IMR-90 (cell line): ENCODE data around the gene SLC30A7. TPM values are rescaled to one million over a fixed set of nuclear protein-coding genes. Genes with fewer than 3 reads are reported as not detected.

Experiments used
- ATAC-seq: fragments of 200-7000 bp; cut with Tn5 transposase; 2 replicates; pipeline ENCODE4 v1.9.1; 2020; ENCODE audit warnings: low read depth, mild to moderate bottlenecking, moderate library complexity
- BruUV-seq: library from RNA; stranded (reverse); fragments of 400-500 nt; replicated peaks from 2 replicates; lab custom pipeline; 2021; lab: Mats Ljungman, UMichigan
- CTCF ChIA-PET: fragments of 300-600 bp; formaldehyde crosslinking; extraction: SDS; loops from one replicate; lab custom pipeline; 2021; ENCODE audit warnings: antibody characterized with exemption; lab: Yijun Ruan, JAX
- POLR2A ChIA-PET: fragments of 300-600 bp; sonication (Branson Sonifier 250); formaldehyde crosslinking; loops from one replicate; lab custom pipeline; 2022; ENCODE audit warnings: antibody characterized with exemption; ENCODE audit not compliant: unreplicated experiment; lab: Charles Lee
- DNase-seq: peaks from one replicate; pipeline ENCODE4 v3.0.0; 2013
- H2AFZ ChIP-seq: replicated peaks from 2 replicates; pipeline ENCODE3; 2013; ENCODE audit warnings: low read length, mild to moderate bottlenecking; ENCODE audit not compliant: poor library complexity
- H2AK5ac ChIP-seq: 2 replicates; pipeline ENCODE4 v1.6.1; 2013; ENCODE audit warnings: low read depth, low read length, inconsistent platforms
- H2AK9ac ChIP-seq: replicated peaks from 2 replicates; pipeline ENCODE3; 2013; ENCODE audit warnings: mild to moderate bottlenecking, low read depth, low read length, moderate library complexity; ENCODE audit not compliant: poor library complexity
- H2BK120ac ChIP-seq: 2 replicates; pipeline ENCODE4 v1.6.1; 2013; ENCODE audit warnings: low read depth, low read length, inconsistent platforms
- H2BK15ac ChIP-seq: 3 replicates; pipeline ENCODE4 v1.6.1; 2013; ENCODE audit warnings: low read depth, low read length, inconsistent platforms
- H2BK20ac ChIP-seq: 2 replicates; pipeline ENCODE4 v1.6.1; 2013; ENCODE audit warnings: low read depth, mild to moderate bottlenecking, inconsistent platforms, low read length, moderate library complexity
- H2BK5ac ChIP-seq: 2 replicates; pipeline ENCODE4 v1.6.1; 2013; ENCODE audit warnings: mild to moderate bottlenecking, low read depth, low read length, inconsistent platforms; ENCODE audit not compliant: poor library complexity, severe bottlenecking
- H3K14ac ChIP-seq: replicated peaks from 2 replicates; pipeline ENCODE4 v1.6.1; 2013; ENCODE audit warnings: low read depth, low read length, inconsistent platforms
- H3K18ac ChIP-seq: 2 replicates; pipeline ENCODE4 v1.6.1; 2013; ENCODE audit warnings: low read depth, low read length, control low read depth
- H3K23ac ChIP-seq: 2 replicates; pipeline ENCODE4 v1.6.1; 2013; ENCODE audit warnings: low read depth, low read length, inconsistent platforms
- H3K27ac ChIP-seq: 2 replicates; pipeline ENCODE4 v1.5.1; 2013; ENCODE audit warnings: mild to moderate bottlenecking, control low read depth, low read length; ENCODE audit not compliant: insufficient read depth
- H3K27me3 ChIP-seq: 2 replicates; pipeline ENCODE4 v1.6.1; 2013; ENCODE audit warnings: low read length; ENCODE audit not compliant: control insufficient read depth, insufficient read depth
- H3K36me3 ChIP-seq: 2 replicates; pipeline ENCODE4 v1.6.1; 2013; ENCODE audit warnings: low read length, mixed read lengths; ENCODE audit not compliant: control insufficient read depth, insufficient read depth
- H3K4ac ChIP-seq: 2 replicates; pipeline ENCODE4 v1.6.1; 2013; ENCODE audit warnings: low read depth, low read length, inconsistent platforms
- H3K4me1 ChIP-seq: 2 replicates; pipeline ENCODE4 v1.6.1; 2013; ENCODE audit warnings: low read length, mixed read lengths; ENCODE audit not compliant: control insufficient read depth, insufficient read depth
- H3K4me2 ChIP-seq: 2 replicates; pipeline ENCODE4 v1.6.1; 2013; ENCODE audit warnings: low read depth, mild to moderate bottlenecking, control low read depth, low read length, moderate library complexity
- H3K4me3 ChIP-seq: 2 replicates; pipeline ENCODE4 v1.5.1; 2013; ENCODE audit warnings: low read depth, mild to moderate bottlenecking, control low read depth, low read length, moderate library complexity; ENCODE audit not compliant: insufficient read depth
- H3K56ac ChIP-seq: 2 replicates; pipeline ENCODE4 v1.6.1; 2013; ENCODE audit warnings: low read length, inconsistent platforms; ENCODE audit not compliant: insufficient read depth; ENCODE audit errors: extremely low read depth
- H3K79me1 ChIP-seq, 2 experiments: 2 replicates each; pipeline ENCODE4 v1.6.1; 2013; ENCODE audit warnings: low read length in 2 of 2, inconsistent platforms in 1 of 2, low read depth in 1 of 2
- H3K9ac ChIP-seq: 2 replicates; pipeline ENCODE4 v1.6.1; 2013; ENCODE audit warnings: low read depth, low read length, control low read depth
- H3K9me1 ChIP-seq: 2 replicates; pipeline ENCODE4 v1.6.1; 2013; ENCODE audit warnings: low read length, inconsistent platforms; ENCODE audit not compliant: insufficient read depth
- H3K9me3 ChIP-seq: 2 replicates; pipeline ENCODE4 v1.6.1; 2013; ENCODE audit warnings: low read length; ENCODE audit not compliant: control insufficient read depth, insufficient read depth
- H4K20me1 ChIP-seq: 2 replicates; pipeline ENCODE4 v1.6.1; 2013; ENCODE audit warnings: low read length, inconsistent platforms; ENCODE audit not compliant: insufficient read depth
- H4K5ac ChIP-seq: 2 replicates; pipeline ENCODE4 v1.6.1; 2013; ENCODE audit warnings: mild to moderate bottlenecking, low read depth, low read length, control low read depth
- H4K8ac ChIP-seq, 2 experiments: 2 replicates each; pipeline ENCODE4 v1.6.1; 2013; ENCODE audit warnings: low read depth in 2 of 2, low read length in 2 of 2, control low read depth in 1 of 2, inconsistent platforms in 1 of 2
- H4K91ac ChIP-seq: 2 replicates; pipeline ENCODE4 v1.6.1; 2013; ENCODE audit warnings: low read depth, low read length, inconsistent platforms; ENCODE audit not compliant: insufficient read depth
- BHLHE40 ChIP-seq: fragments of 150-350 bp; IDR thresholded peaks from 2 replicates; pipeline ENCODE4 v1.6.1; 2016; ENCODE audit warnings: mild to moderate bottlenecking, low read depth, low read length
- CEBPB ChIP-seq: IDR thresholded peaks from 2 replicates; pipeline ENCODE4 v1.6.1; 2012; ENCODE audit warnings: low read depth, low read length, improper control_type of control experiment
- CHD1 ChIP-seq: IDR thresholded peaks from 2 replicates; pipeline ENCODE4 v1.6.1; 2012; ENCODE audit warnings: low read depth, low read length, improper control_type of control experiment
- FOS ChIP-seq: fragments of 150-350 bp; IDR thresholded peaks from 2 replicates; pipeline ENCODE4 v1.6.1; 2016; ENCODE audit warnings: low read depth, low read length
- MAFK ChIP-seq: IDR thresholded peaks from 2 replicates; pipeline ENCODE4 v1.6.1; 2012; ENCODE audit warnings: low read depth, low read length, improper control_type of control experiment
- MAZ ChIP-seq: IDR thresholded peaks from 2 replicates; pipeline ENCODE4 v1.6.1; 2012; ENCODE audit warnings: low read depth, mild to moderate bottlenecking, low read length, improper control_type of control experiment, moderate library complexity, borderline replicate concordance
- MXI1 ChIP-seq: IDR thresholded peaks from 2 replicates; pipeline ENCODE4 v1.6.1; 2012; ENCODE audit warnings: low read depth, mild to moderate bottlenecking, low read length, moderate library complexity, borderline replicate concordance
- NFE2L2 ChIP-seq: fragments of 150-350 bp; IDR thresholded peaks from 2 replicates; pipeline ENCODE4 v1.6.1; 2016; ENCODE audit warnings: low read depth, mild to moderate bottlenecking, low read length
- POLR2A ChIP-seq: IDR thresholded peaks from 2 replicates; pipeline ENCODE4 v1.6.1; 2012; ENCODE audit warnings: mild to moderate bottlenecking, low read depth, low read length
- RAD21 ChIP-seq: IDR thresholded peaks from 2 replicates; pipeline ENCODE4 v1.6.1; 2012; ENCODE audit warnings: low read length, improper control_type of control experiment
- RCOR1 ChIP-seq: IDR thresholded peaks from 2 replicates; pipeline ENCODE4 v1.6.1; 2012; ENCODE audit warnings: mild to moderate bottlenecking, low read length, improper control_type of control experiment; ENCODE audit not compliant: insufficient replicate concordance
- RFX5 ChIP-seq: IDR thresholded peaks from 2 replicates; pipeline ENCODE4 v1.8.0; 2012; ENCODE audit warnings: low read depth, mild to moderate bottlenecking, low read length, moderate library complexity
- SMC3 ChIP-seq: fragments of 150-350 bp; IDR thresholded peaks from 2 replicates; pipeline ENCODE4 v1.6.1; 2016; ENCODE audit warnings: low read depth, mild to moderate bottlenecking, antibody characterized with exemption, low read length, moderate library complexity
- USF2 ChIP-seq: fragments of 150-350 bp; IDR thresholded peaks from 2 replicates; pipeline ENCODE4 v1.6.1; 2017; ENCODE audit warnings: mild to moderate bottlenecking, antibody characterized with exemption, low read length, low read depth
- WGBS, 2 experiments: methylation state at CpG; one replicate each; pipeline versions ENCODE4 v1.1.5 to v1.1.7; 2013; ENCODE audit warnings: missing lambda C conversion rate in 2 of 2; ENCODE audit not compliant: insufficient read length in 1 of 2; ENCODE audit errors: extremely low coverage in 2 of 2; 5-methylcytosine and 5-hydroxymethylcytosine counted together
- dilution Hi-C: fragments of 300-500 bp; cut with HindIII; formaldehyde crosslinking; loops from one replicate; pipeline ENCODE4 v1.14.3; 2018; ENCODE audit warnings: low sequenced_read_pairs; ENCODE audit not compliant: unreplicated experiment
- in situ Hi-C: fragments of 300-500 bp; cut with MboI; formaldehyde crosslinking; loops from 3 replicates; pipeline ENCODE4 v1.14.3; 2019; ENCODE audit warnings: low sequenced_read_pairs, inconsistent platforms, mixed read lengths
- intact Hi-C: fragments of 100-400 bp; cut with micrococcal nuclease; formaldehyde crosslinking; loops from 2 replicates; pipeline ENCODE4 v1.10.0; 2022
- polyA plus RNA-seq, 3 experiments: library from polyadenylated mRNA; depleted of rRNA; stranded (reverse); fragments of >200 nt; gene quantifications; 2 replicates each; pipeline ENCODE4 v1.2.3, GENCODE V29; 2012; ENCODE audit warnings: low replicate concordance in 1 of 3
- total RNA-seq: library from RNA; depleted of rRNA; stranded (reverse); fragments of >200 nt; gene quantifications from 2 replicates; pipeline ENCODE4 v1.2.3, GENCODE V29; 2012
- TF ChIP-seq, protein P1 (sequence below): fragments of 150-350 bp; IDR thresholded peaks from 2 replicates; pipeline ENCODE4 v1.6.1; 2016; ENCODE audit warnings: low read depth, mild to moderate bottlenecking, low read length, moderate library complexity, borderline replicate concordance
- TF ChIP-seq, protein P2 (sequence below): conservative IDR thresholded peaks from 2 replicates; pipeline ENCODE4 v1.5.1; 2012; ENCODE audit warnings: mild to moderate bottlenecking, low read depth, low read length, improper control_type of control experiment

Gene SLC30A7
- total and polyA plus RNA-seq, 2 of the 4 experiments (the other 2 are of a cell fraction): 8.4 to 60.2 TPM

DNA sequence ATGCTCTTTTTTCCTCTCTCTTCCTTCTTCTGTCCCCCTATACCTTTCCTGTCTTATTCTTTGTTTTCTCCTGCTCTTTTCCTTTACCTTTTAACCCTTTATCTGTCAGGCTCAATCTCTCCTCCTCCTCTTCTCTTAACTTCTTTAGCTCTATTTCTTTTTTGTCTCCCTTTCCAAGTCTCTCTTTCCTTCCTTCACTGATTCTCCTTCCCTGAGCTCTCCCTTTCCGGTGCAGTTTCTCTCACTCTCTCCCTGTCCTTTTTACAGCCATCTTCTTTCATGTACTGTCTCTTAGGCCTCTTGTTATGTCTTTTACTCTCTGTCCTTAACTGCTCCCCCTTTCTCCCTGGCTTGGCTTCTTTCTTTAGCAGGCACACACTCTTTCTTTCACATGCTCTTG lies 12.0 kb downstream of the SLC30A7 start:
- Histone ChIP-seq H3K9me1 (no peaks in the 10 kb centered on the region), H4K91ac (no peak overlapping the region), H2AK5ac (no peak overlapping the region), H3K4me1 (peaks cover 4% of the 10 kb centered on the region; the same call in 1 of the 2 replicates), H2AFZ (no peak overlapping the region), H3K4me3 (no peak overlapping the region), H2BK15ac (no peak overlapping the region), H3K9ac (no peak overlapping the region), H3K18ac (no peak overlapping the region), H2AK9ac (no peak overlapping the region), H3K27me3 (no peaks in the 10 kb centered on the region), H3K27ac (no peak overlapping the region), H3K4ac (no peak overlapping the region), H3K14ac (no peak overlapping the region), H4K5ac (no peak overlapping the region), H4K20me1 (0 out of 2 replicates have a peak, but pooled peaks cover 3% of the 10 kb centered on the region), H3K79me1 (peaks cover 12 to 21% of the 10 kb centered on the region in 2 experiments), H3K9me3 (no peaks in the 10 kb centered on the region), H2BK20ac (no peak overlapping the region), H3K36me3 (peaks cover 10% of the 10 kb centered on the region), H2BK5ac (no peak overlapping the region), H2BK120ac (no peak overlapping the region), H3K56ac (no peak overlapping the region), H4K8ac (no peak overlapping the region), H3K23ac (no peak overlapping the region), H3K4me2 (no peak overlapping the region)
- ATAC-seq (no peak), DNase-seq (no peak)
- dilution Hi-C loops (no loop called here), in situ Hi-C loops (no loop called here), intact Hi-C loops (no loop called here)
- ChIA-PET CTCF (no interaction called here), POLR2A (no interaction called here)
- no peak for TF ChIP-seq SMC3
- no peak for TF ChIP-seq FOS
- TF ChIP-seq MXI1: no peak
- TF ChIP-seq MAZ: no peak
- TF ChIP-seq CHD1: no peak
- TF ChIP-seq RAD21: no peak
- no peak for TF ChIP-seq NFE2L2
- no peak for TF ChIP-seq BHLHE40
- TF ChIP-seq POLR2A: no peak
- no peak for TF ChIP-seq MAFK
- TF ChIP-seq RCOR1: no peak
- TF ChIP-seq, protein P1, sequence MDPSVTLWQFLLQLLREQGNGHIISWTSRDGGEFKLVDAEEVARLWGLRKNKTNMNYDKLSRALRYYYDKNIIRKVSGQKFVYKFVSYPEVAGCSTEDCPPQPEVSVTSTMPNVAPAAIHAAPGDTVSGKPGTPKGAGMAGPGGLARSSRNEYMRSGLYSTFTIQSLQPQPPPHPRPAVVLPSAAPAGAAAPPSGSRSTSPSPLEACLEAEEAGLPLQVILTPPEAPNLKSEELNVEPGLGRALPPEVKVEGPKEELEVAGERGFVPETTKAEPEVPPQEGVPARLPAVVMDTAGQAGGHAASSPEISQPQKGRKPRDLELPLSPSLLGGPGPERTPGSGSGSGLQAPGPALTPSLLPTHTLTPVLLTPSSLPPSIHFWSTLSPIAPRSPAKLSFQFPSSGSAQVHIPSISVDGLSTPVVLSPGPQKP: no peak
- TF ChIP-seq CEBPB: no peak
- TF ChIP-seq, protein P2, sequence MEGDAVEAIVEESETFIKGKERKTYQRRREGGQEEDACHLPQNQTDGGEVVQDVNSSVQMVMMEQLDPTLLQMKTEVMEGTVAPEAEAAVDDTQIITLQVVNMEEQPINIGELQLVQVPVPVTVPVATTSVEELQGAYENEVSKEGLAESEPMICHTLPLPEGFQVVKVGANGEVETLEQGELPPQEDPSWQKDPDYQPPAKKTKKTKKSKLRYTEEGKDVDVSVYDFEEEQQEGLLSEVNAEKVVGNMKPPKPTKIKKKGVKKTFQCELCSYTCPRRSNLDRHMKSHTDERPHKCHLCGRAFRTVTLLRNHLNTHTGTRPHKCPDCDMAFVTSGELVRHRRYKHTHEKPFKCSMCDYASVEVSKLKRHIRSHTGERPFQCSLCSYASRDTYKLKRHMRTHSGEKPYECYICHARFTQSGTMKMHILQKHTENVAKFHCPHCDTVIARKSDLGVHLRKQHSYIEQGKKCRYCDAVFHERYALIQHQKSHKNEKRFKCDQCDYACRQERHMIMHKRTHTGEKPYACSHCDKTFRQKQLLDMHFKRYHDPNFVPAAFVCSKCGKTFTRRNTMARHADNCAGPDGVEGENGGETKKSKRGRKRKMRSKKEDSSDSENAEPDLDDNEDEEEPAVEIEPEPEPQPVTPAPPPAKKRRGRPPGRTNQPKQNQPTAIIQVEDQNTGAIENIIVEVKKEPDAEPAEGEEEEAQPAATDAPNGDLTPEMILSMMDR: no peak
- no peak for TF ChIP-seq RFX5
- no peak for TF ChIP-seq USF2
- BruUV-seq: no TSS peak
- WGBS, 2 experiments: 83% methylated on average over 1 of the region's 1 CpG; no CpG with 5 or more reads in 1 of the 2 experiments
